Large intestine (tissue), 3 donors: ENCODE results near the gene ZC2HC1C. TPM values are rescaled to one million over a fixed set of nuclear protein-coding genes. Genes with fewer than 3 reads are reported as not detected.
"Not testable (repeated sequence)": the region's sequence is repeated elsewhere in the genome, so short reads cannot be mapped to it uniquely, and the experiment has no call there.

Experiments
- DNase-seq, 2 donors: peaks; one replicate each; pipeline versions ENCODE4 v3.0.0 to v3.0.0-alpha.2; 2013
- H3K27ac ChIP-seq: one replicate; pipeline ENCODE4 v1.5.1; 2013; ENCODE audit warnings: low read length
- H3K27me3 ChIP-seq: 2 replicates; pipeline ENCODE4 v1.6.1; 2013; ENCODE audit warnings: low read length; ENCODE audit not compliant: control insufficient read depth, insufficient read depth
- H3K36me3 ChIP-seq: 2 replicates; pipeline ENCODE4 v1.6.1; 2013; ENCODE audit warnings: low read length; ENCODE audit not compliant: control insufficient read depth, insufficient read depth
- H3K4me1 ChIP-seq: one replicate; pipeline ENCODE4 v1.6.1; 2013; ENCODE audit warnings: low read length; ENCODE audit not compliant: control insufficient read depth, insufficient read depth
- H3K4me3 ChIP-seq: one replicate; pipeline ENCODE4 v1.5.1; 2013; ENCODE audit warnings: low read length
- H3K9me3 ChIP-seq: one replicate; pipeline ENCODE4 v1.6.1; 2013; ENCODE audit warnings: mild to moderate bottlenecking, low read depth, low read length, moderate library complexity; ENCODE audit not compliant: control insufficient read depth
- WGBS: methylation state at CpG from one replicate; pipeline ENCODE4 v1.1.5; 2013; ENCODE audit warnings: low lambda C conversion rate; ENCODE audit not compliant: insufficient coverage; 5-methylcytosine and 5-hydroxymethylcytosine counted together
- polyA plus RNA-seq: library from polyadenylated mRNA; unstranded; fragments of 120-200 nt; gene quantifications from one replicate; pipeline ENCODE4 v1.2.1, GENCODE V29; 2013

ZC2HC1C gene
- polyA plus RNA-seq, 1 donor = 4.5 TPM

- no CpG with 5 or more reads among the region's 5 CpGs for WGBS
Measured at GRCh38 chr14:75053396-75054291, 15.8 kb upstream of the ZC2HC1C start.

GRCh38 chr14:75054421-75054820 is 15.0 kb upstream of the ZC2HC1C start:
- Histone ChIP-seq H3K27me3 (no peaks in the 10 kb centered on the region), H3K4me3 (no peak overlapping the region), H3K4me1 (peaks cover 6% of the 10 kb centered on the region), H3K27ac (no peak overlapping the region), H3K36me3 (peaks cover 1% of the 10 kb centered on the region), H3K9me3 (no peaks in the 10 kb centered on the region)
- 100% methylated on average over 1 of the region's 1 CpG for WGBS
- no peak for DNase-seq

More at GRCh38 chr14:75053396-75054291, 15.8 kb upstream of the ZC2HC1C start:
- H3K4me3 ChIP-seq = no peak overlapping the region
- H3K9me3 ChIP-seq = no peaks in the 10 kb centered on the region
- H3K4me1 ChIP-seq = peaks cover 6% of the 10 kb centered on the region
- H3K36me3 ChIP-seq = peaks cover 6% of the 10 kb centered on the region
- H3K27me3 ChIP-seq = no peaks in the 10 kb centered on the region
- no peak for DNase-seq
- H3K27ac ChIP-seq = no peak overlapping the region

GRCh38 chr14:75059642-75060041 is 9.8 kb upstream of the ZC2HC1C start:
- Histone ChIP-seq H3K9me3 (no peaks in the 10 kb centered on the region), H3K4me1 (peaks cover 3% of the 10 kb centered on the region), H3K36me3 (no peaks in the 10 kb centered on the region), H3K4me3 (no peak overlapping the region), H3K27ac (no peak overlapping the region), H3K27me3 (no peaks in the 10 kb centered on the region)
- DNase-seq = no peak
- 88% methylated on average over 1 of the region's 2 CpGs for WGBS

GRCh38 chr14:75060420-75060819 is 9.0 kb upstream of the ZC2HC1C start:
- Histone ChIP-seq H3K27me3 (no peaks in the 10 kb centered on the region), H3K4me3 (no peak overlapping the region), H3K36me3 (no peaks in the 10 kb centered on the region), H3K9me3 (no peaks in the 10 kb centered on the region), H3K27ac (no peak overlapping the region), H3K4me1 (peaks cover 3% of the 10 kb centered on the region)
- no peak for DNase-seq
- WGBS = no CpG with 5 or more reads among the region's 2 CpGs

- no peak for DNase-seq
- Histone ChIP-seq H3K4me1 (peaks cover 3% of the 10 kb centered on the region), H3K27ac (no peak overlapping the region), H3K27me3 (no peaks in the 10 kb centered on the region), H3K9me3 (no peaks in the 10 kb centered on the region), H3K4me3 (peak overlapping the region; percentile 92), H3K36me3 (no peaks in the 10 kb centered on the region)
- no CpG with 5 or more reads among the region's 5 CpGs for WGBS
Measured at GRCh38 chr14:75063013-75063412, 6.4 kb upstream of the ZC2HC1C start.

GRCh38 chr14:75063491-75064204 is 5.8 kb upstream of the ZC2HC1C start, which contains the start of gene ACYP1:
Gene ACYP1, minus strand, starts transcription at chr14:75064024. Its CDS starts 471 bp downstream, at chr14:75063553.
- H3K36me3 ChIP-seq = no peaks in the 10 kb centered on the region
- WGBS = no CpG with 5 or more reads among the region's 34 CpGs
- no peaks in the 10 kb centered on the region for H3K27me3 ChIP-seq
- DNase-seq = peak; percentile 86 to 89
- H3K4me1 ChIP-seq = peaks cover 6% of the 10 kb centered on the region
- no peaks in the 10 kb centered on the region for H3K9me3 ChIP-seq
- H3K27ac ChIP-seq = peak within 1 kb of the TSS; percentile 69
- H3K4me3 ChIP-seq = peak within 1 kb of the TSS; percentile 92

GRCh38 chr14:75064205-75064567 is 5.3 kb upstream of the ZC2HC1C start:
- WGBS = no CpG with 5 or more reads among the region's 8 CpGs
- peak overlapping the region; percentile 69 for H3K27ac ChIP-seq
- no peaks in the 10 kb centered on the region for H3K27me3 ChIP-seq

GRCh38 chr14:75066691-75067090 is 2.8 kb upstream of the ZC2HC1C start:
- H3K27me3 ChIP-seq = no peaks in the 10 kb centered on the region
- WGBS = 100% methylated on average over 3 of the region's 3 CpGs
- H3K4me3 ChIP-seq = no peak overlapping the region
- DNase-seq = no peak
- H3K36me3 ChIP-seq = no peaks in the 10 kb centered on the region
- H3K27ac ChIP-seq = no peak overlapping the region
- no peaks in the 10 kb centered on the region for H3K9me3 ChIP-seq
- peaks cover 15% of the 10 kb centered on the region for H3K4me1 ChIP-seq

More at GRCh38 chr14:75064205-75064567, 5.3 kb upstream of the ZC2HC1C start:
- H3K4me3 ChIP-seq = peak overlapping the region; percentile 92
- no peaks in the 10 kb centered on the region for H3K9me3 ChIP-seq
- H3K4me1 ChIP-seq = peaks cover 6% of the 10 kb centered on the region
- DNase-seq = no peak
- H3K36me3 ChIP-seq = no peaks in the 10 kb centered on the region

GRCh38 chr14:75067212-75067611 is 2.2 kb upstream of the ZC2HC1C start:
- Histone ChIP-seq H3K27ac (no peak overlapping the region), H3K4me3 (no peak overlapping the region)
- WGBS = 89% methylated on average over 1 of the region's 1 CpG

GRCh38 chr14:75067765-75068164 is 1.7 kb upstream of the ZC2HC1C start:
- not testable (repeated sequence) for DNase-seq, H3K27me3 ChIP-seq, H3K9me3 ChIP-seq, H3K4me3 ChIP-seq, H3K27ac ChIP-seq, H3K36me3 ChIP-seq
- H3K4me1 ChIP-seq = peaks cover 15% of the 10 kb centered on the region
- WGBS = 100% methylated on average over 1 of the region's 4 CpGs

More at GRCh38 chr14:75067212-75067611, 2.2 kb upstream of the ZC2HC1C start:
- Histone ChIP-seq H3K9me3 (no peaks in the 10 kb centered on the region), H3K36me3 (no peaks in the 10 kb centered on the region), H3K4me1 (peaks cover 15% of the 10 kb centered on the region), H3K27me3 (no peaks in the 10 kb centered on the region)
- DNase-seq = no peak
